ENCODE data around the gene RHBDF2.

RHBDF2 gene

GRCh38 chr17:76501018-76501826 is at the start of gene RHBDF2:
Gene RHBDF2 (minus strand): TSS chr17:76501423. CDS start chr17:76481524, 19,899 bp downstream.
- peak; percentile 91 for DNase-seq (ENCODE audit: low read depth)

- DNase-seq (ENCODE audit: low read depth) = no peak
Observed at GRCh38 chr17:76549539-76549938, 48.3 kb upstream of the RHBDF2 start.

GRCh38 chr17:76549215-76549518 is 47.9 kb upstream of the RHBDF2 start:
- no peak for DNase-seq (ENCODE audit: low read depth)

GRCh38 chr17:76548378-76549214 is 47.4 kb upstream of the RHBDF2 start:
- no peak for DNase-seq (ENCODE audit: low read depth)

- DNase-seq (ENCODE audit: low read depth) = no peak
Observed at GRCh38 chr17:76547642-76548202, 46.5 kb upstream of the RHBDF2 start.

- DNase-seq (ENCODE audit: low read depth) = no peak
Observed at GRCh38 chr17:76547183-76547641, 46.0 kb upstream of the RHBDF2 start.

GRCh38 chr17:76546556-76547182 is 45.4 kb upstream of the RHBDF2 start:
- no peak for DNase-seq (ENCODE audit: low read depth)

GRCh38 chr17:76545918-76546555 is 44.8 kb upstream of the RHBDF2 start:
- no peak for DNase-seq (ENCODE audit: low read depth)

GRCh38 chr17:76544546-76545365 is 43.5 kb upstream of the RHBDF2 start:
- DNase-seq (ENCODE audit: low read depth) = no peak

- DNase-seq (ENCODE audit: low read depth) = no peak
Observed at GRCh38 chr17:76543826-76544545, 42.8 kb upstream of the RHBDF2 start.

GRCh38 chr17:76543482-76543825 is 42.2 kb upstream of the RHBDF2 start:
- DNase-seq (ENCODE audit: low read depth) = no peak

GRCh38 chr17:76542984-76543383 is 41.8 kb upstream of the RHBDF2 start:
- DNase-seq (ENCODE audit: low read depth) = no peak

- DNase-seq (ENCODE audit: low read depth) = no peak
Observed at GRCh38 chr17:76542566-76542971, 41.3 kb upstream of the RHBDF2 start.

- no peak for DNase-seq (ENCODE audit: low read depth)
Observed at GRCh38 chr17:76541739-76542454, 40.7 kb upstream of the RHBDF2 start.

- no peak for DNase-seq (ENCODE audit: low read depth)
Observed at GRCh38 chr17:76540381-76541300, 39.4 kb upstream of the RHBDF2 start.

- DNase-seq (ENCODE audit: low read depth) = no peak
Observed at GRCh38 chr17:76539631-76540271, 38.5 kb upstream of the RHBDF2 start, which contains the start of gene PRCD. Gene PRCD (plus strand): TSS chr17:76540044. CDS start chr17:76540142, 98 bp downstream.

GRCh38 chr17:76538941-76539570 is 37.8 kb upstream of the RHBDF2 start:
- DNase-seq (ENCODE audit: low read depth) = no peak
